Measurements from ENCODE around the gene RAB31.
A peak's percentile ranks its signal among the peaks of the same experiment; 100 is the strongest.

The RAB31 gene

GRCh38 chr18:9705183-9705829, 2.8 kb upstream of the RAB31 start (continued):
- TF ChIP-seq ZNF433 (tag by site-specific recombination; IDR thresholded peaks at IDR 0.05; ENCODE audit: low read depth) (no peak), ZNF585B (tag by site-specific recombination; IDR thresholded peaks at IDR 0.05) (no peak), ZFP41 (tag by site-specific recombination; IDR thresholded peaks at IDR 0.05; ENCODE audit: borderline replicate concordance) (no peak), ZNF48 (tag by site-specific recombination; IDR thresholded peaks at IDR 0.05) (no peak), ZNF350 (tag by site-specific recombination; IDR thresholded peaks at IDR 0.05) (no peak), ZNF623 (tag by site-specific recombination; IDR thresholded peaks at IDR 0.05) (no peak), ZFP69B (tag by site-specific recombination; IDR thresholded peaks at IDR 0.05) (0 out of 2 replicates have a peak, but pooled peaks have one; percentile 10), ZNF776 (tag by site-specific recombination; IDR thresholded peaks at IDR 0.05; ENCODE audit: borderline replicate concordance) (no peak), ZNF548 (tag by site-specific recombination; IDR thresholded peaks at IDR 0.05) (no peak), PRDM4 (tag by site-specific recombination; IDR thresholded peaks at IDR 0.05) (no peak), ZNF664 (tag by site-specific recombination; IDR thresholded peaks at IDR 0.05) (no peak), ZBTB1 (tag by site-specific recombination; IDR thresholded peaks at IDR 0.05) (peak; percentile 70; the same call in 1 of the 2 replicates), ZNF174 (tag by site-specific recombination; IDR thresholded peaks at IDR 0.05) (no peak), KLF7 (tag by site-specific recombination; IDR thresholded peaks at IDR 0.05; ENCODE audit: borderline replicate concordance) (no peak), GFI1B (tag by site-specific recombination; IDR thresholded peaks at IDR 0.05) (0 out of 2 replicates have a peak, but pooled peaks have one; percentile 38), ZNF169 (tag by site-specific recombination; IDR thresholded peaks at IDR 0.05) (no peak), ZNF2 (tag by site-specific recombination; IDR thresholded peaks at IDR 0.05) (no peak), ZNF701 (tag by site-specific recombination; IDR thresholded peaks at IDR 0.05) (no peak), ZFP3 (tag by site-specific recombination; IDR thresholded peaks at IDR 0.05; ENCODE audit: low read depth) (no peak), ZNF514 (tag by site-specific recombination; IDR thresholded peaks at IDR 0.05) (no peak), ZFP37 (tag by site-specific recombination; IDR thresholded peaks at IDR 0.05) (no peak), ZSCAN4 (tag by site-specific recombination; IDR thresholded peaks at IDR 0.05) (peak; percentile 37; the same call in 1 of the 2 replicates), ZNF302 (tag by site-specific recombination; IDR thresholded peaks at IDR 0.05; ENCODE audit: low read depth) (0 out of 2 replicates have a peak, but pooled peaks have one; percentile 46), SCRT1 (tag by site-specific recombination; IDR thresholded peaks at IDR 0.05; ENCODE audit: borderline replicate concordance) (peak; percentile 22; the same call in 1 of the 2 replicates), ZNF654 (tag by site-specific recombination; IDR thresholded peaks at IDR 0.05; ENCODE audit: low read depth) (peak; percentile 17; the same call in 1 of the 2 replicates), ZSCAN18 (tag by site-specific recombination; IDR thresholded peaks at IDR 0.05) (no peak), CTCF (tag by site-specific recombination; IDR thresholded peaks at IDR 0.05) (no peak), ZNF416 (tag by site-specific recombination; IDR thresholded peaks at IDR 0.05) (no peak), WT1 (tag by site-specific recombination; IDR thresholded peaks at IDR 0.05) (peak; percentile 93), ZNF214 (tag by site-specific recombination; IDR thresholded peaks at IDR 0.05; ENCODE audit: borderline replicate concordance) (no peak), KLF10 (tag by site-specific recombination; IDR thresholded peaks at IDR 0.05) (peak; percentile 54; the same call in 1 of the 2 replicates)
- TF ChIP-seq, protein P1, sequence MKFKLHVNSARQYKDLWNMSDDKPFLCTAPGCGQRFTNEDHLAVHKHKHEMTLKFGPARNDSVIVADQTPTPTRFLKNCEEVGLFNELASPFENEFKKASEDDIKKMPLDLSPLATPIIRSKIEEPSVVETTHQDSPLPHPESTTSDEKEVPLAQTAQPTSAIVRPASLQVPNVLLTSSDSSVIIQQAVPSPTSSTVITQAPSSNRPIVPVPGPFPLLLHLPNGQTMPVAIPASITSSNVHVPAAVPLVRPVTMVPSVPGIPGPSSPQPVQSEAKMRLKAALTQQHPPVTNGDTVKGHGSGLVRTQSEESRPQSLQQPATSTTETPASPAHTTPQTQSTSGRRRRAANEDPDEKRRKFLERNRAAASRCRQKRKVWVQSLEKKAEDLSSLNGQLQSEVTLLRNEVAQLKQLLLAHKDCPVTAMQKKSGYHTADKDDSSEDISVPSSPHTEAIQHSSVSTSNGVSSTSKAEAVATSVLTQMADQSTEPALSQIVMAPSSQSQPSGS (tag by site-specific recombination; IDR thresholded peaks at IDR 0.05; ENCODE audit: low read depth) = no peak
